GM12801 (cell line): ENCODE data around the gene PASD1.

Source experiments
- CTCF ChIP-seq: IDR thresholded peaks from one replicate; pipeline ENCODE4 v1.5.1; 2011; ENCODE audit warnings: control low read depth; ENCODE audit not compliant: insufficient read length; ENCODE audit errors: extremely low read depth

PASD1 gene

GRCh38 chrX:151609222-151609621, 45.7 kb downstream of the PASD1 start:
- TF ChIP-seq CTCF = no peak

- TF ChIP-seq CTCF = no peak
Observed at GRCh38 chrX:151621422-151621821, 57.9 kb downstream of the PASD1 start.

- TF ChIP-seq CTCF = no peak
Observed at GRCh38 chrX:151624677-151625076, 61.2 kb downstream of the PASD1 start.

- TF ChIP-seq CTCF = no peak
Observed at GRCh38 chrX:151631822-151632221, 68.3 kb downstream of the PASD1 start.

GRCh38 chrX:151633157-151633556, 69.7 kb downstream of the PASD1 start:
- no peak for TF ChIP-seq CTCF

- TF ChIP-seq CTCF = no peak
Observed at GRCh38 chrX:151634937-151635336, 71.5 kb downstream of the PASD1 start.

- TF ChIP-seq CTCF = no peak
Observed at GRCh38 chrX:151641564-151641963, 78.1 kb downstream of the PASD1 start.

GRCh38 chrX:151675121-151675746, 111.8 kb downstream of the PASD1 start:
- no peak for TF ChIP-seq CTCF
